GM21619 (cell line): ENCODE results near the gene IFNA2.
"Not testable (repeated sequence)": the region's sequence is repeated elsewhere in the genome, so short reads cannot be mapped to it uniquely, and the experiment has no call there.

Experiments used
- ATAC-seq: cut with Tn5 transposase; IDR thresholded peaks from one replicate; pipeline ENCODE4 v1.9.1; 2021; ENCODE audit not compliant: unreplicated experiment

IFNA2 gene

DNA sequence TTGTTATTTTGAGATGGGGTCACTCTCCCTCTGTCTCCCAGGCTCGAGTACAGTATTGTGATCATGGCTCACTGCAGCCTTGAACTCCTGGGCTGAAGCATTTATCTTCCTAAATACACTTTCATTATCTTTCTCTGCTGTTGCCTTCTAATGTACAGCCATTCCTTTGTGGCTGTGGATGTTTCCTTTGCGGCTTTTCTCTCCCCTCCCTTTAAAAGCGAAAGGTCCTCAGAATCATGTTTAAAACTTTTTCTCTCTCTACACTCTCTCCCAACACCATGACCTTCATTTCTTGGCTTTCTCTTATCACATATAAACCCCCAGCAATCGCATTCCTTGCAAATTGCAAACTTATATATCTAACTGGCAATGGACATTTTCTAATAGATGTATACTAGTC lies 1.6 kb downstream of the IFNA2 start:
- ATAC-seq, result no peak

GRCh38 chr9:21381448-21382339 lies 3.5 kb downstream of the IFNA2 start:
- ATAC-seq, result peak; percentile 97

DNA sequence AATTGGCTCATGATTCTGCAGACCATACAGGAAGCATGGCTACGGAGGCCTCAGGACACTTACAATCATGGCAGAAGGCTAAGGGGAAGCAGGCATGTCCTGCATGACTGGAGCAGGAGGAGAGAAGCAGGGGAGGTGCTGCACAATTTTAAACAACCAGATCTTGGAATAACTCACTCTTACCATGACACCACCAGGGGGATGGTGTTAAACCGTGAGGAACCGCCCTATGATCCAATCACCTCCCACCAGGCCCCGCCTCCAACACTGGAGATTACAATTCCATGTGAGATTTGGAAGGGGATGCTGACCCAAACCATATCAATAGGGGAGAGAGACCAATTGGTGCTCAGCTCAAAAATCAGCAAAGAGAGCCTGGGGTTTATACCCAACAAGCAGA lies 13.7 kb downstream of the IFNA2 start:
- not testable (repeated sequence) for ATAC-seq

DNA sequence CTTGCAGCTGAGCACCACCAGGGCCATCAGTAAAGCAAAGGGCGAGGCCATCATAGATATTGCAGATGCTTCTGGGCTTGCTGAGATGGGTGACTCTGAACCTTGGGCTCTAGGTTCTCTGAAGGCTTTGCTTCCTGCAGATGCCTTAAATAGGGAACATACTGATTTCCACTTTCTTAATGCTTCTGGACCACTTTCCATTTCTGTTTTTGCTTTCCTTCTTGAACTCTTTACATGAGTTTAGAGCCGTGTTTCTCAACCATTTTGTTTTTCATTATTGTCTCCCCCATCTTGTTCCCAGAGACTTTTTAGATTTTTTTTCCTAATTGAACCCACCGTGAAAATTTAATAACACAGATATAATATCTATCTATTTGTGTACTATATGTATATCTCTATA lies 17.2 kb downstream of the IFNA2 start, which contains the start of gene IFNA13:
Gene IFNA13, minus strand, starts transcription at position 101 of the 400 bp plus-strand sequence. Its CDS starts 47 bp downstream, at position 54.
- no peak for ATAC-seq

DNA sequence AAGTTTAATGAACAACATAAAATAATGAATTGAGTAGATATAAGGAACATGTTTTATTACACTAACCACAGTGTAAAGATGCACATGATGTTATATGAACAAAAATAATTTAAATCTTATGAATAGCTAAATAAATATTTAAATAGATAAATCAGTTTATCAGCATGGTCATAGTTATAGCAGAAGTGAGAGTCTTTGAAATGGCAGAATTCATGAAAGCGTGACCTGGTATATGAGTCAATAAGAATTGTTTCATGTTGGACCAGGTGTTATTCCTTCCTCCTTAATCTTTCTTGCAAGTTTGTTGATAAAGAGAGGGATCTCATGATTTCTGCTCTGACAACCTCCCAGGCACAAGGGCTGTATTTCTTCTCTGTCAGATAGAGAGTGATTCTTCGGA lies 18.0 kb downstream of the IFNA2 start:
- peak; percentile 80 for ATAC-seq

DNA sequence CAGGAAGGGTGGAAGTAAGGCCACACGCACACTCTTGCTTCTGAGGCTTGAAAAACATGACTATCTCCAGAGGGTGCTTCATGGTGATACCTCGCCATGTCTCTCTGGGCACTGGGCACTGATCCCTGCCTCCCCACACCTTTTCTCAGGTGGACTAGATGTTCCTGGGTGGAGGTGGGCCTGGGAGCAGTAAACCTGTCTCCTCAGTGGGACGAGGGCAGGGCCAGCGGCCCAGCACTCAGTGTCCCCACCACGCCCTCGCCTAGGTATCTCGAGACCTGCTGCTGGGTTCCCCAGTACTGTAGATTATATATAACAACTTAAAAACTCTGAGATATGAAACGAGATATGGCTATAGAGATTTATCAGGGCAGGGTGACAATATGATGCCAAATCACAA lies 22.9 kb downstream of the IFNA2 start:
- ATAC-seq, result no peak

DNA sequence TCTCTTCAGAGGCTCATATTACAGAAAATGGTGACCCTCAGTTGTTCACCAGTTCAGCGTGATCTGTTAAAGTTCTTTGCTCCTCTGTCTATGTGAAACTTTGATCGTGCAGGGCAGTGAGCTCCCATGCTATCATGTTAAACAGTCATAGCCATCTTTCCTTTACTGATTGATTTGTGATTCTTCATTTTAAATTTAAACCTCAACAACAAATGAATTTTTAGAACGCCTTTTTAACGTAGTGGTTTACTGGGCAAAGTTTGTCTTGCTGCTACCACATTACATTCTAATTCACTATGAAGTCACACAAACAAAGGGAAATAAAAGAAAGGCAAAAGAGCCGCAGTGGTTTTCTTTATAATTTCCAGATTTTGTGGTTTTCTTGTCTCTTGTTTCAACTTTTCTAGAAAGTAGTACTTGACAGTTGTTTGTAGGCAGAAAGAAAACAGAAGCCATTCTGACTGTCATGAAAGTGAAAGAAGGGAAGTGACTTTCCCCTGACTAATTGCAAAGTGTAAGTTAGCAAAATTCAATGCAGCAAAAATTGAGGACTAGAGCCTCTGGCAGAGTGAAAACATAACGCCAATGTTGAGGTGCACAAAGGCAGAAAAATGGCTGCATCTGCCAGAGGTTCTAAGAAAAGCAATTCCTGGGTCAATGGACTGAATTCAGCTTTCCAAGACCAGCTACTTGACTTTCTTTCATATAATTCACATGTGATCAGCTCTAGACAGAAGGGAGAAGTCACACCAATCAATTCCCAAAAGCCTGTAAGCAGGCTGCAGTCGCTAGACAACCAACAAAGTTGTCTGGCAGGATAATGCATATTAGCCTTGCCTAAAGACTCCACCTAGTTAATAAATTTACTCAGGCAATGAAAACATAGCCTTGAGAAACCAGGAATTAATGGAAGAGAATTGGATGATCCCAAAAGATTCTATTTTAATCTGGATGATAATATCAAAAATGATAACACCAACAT lies 27.4 kb downstream of the IFNA2 start:
- ATAC-seq, result peak; percentile 86

- no peak for ATAC-seq
Measured at GRCh38 chr9:21350787-21351186, 34.4 kb downstream of the IFNA2 start, which contains the start of gene IFNA6. TSS of gene IFNA6 (minus strand) at chr9:21350887. CDS start at chr9:21350887, 0 bp downstream.

- ATAC-seq, result no peak
Measured at GRCh38 chr9:21348430-21348970, 36.7 kb downstream of the IFNA2 start.

GRCh38 chr9:21340735-21341134 lies 44.5 kb downstream of the IFNA2 start:
- ATAC-seq, result no peak

GRCh38 chr9:21336457-21336856 lies 48.7 kb downstream of the IFNA2 start:
- no peak for ATAC-seq

DNA sequence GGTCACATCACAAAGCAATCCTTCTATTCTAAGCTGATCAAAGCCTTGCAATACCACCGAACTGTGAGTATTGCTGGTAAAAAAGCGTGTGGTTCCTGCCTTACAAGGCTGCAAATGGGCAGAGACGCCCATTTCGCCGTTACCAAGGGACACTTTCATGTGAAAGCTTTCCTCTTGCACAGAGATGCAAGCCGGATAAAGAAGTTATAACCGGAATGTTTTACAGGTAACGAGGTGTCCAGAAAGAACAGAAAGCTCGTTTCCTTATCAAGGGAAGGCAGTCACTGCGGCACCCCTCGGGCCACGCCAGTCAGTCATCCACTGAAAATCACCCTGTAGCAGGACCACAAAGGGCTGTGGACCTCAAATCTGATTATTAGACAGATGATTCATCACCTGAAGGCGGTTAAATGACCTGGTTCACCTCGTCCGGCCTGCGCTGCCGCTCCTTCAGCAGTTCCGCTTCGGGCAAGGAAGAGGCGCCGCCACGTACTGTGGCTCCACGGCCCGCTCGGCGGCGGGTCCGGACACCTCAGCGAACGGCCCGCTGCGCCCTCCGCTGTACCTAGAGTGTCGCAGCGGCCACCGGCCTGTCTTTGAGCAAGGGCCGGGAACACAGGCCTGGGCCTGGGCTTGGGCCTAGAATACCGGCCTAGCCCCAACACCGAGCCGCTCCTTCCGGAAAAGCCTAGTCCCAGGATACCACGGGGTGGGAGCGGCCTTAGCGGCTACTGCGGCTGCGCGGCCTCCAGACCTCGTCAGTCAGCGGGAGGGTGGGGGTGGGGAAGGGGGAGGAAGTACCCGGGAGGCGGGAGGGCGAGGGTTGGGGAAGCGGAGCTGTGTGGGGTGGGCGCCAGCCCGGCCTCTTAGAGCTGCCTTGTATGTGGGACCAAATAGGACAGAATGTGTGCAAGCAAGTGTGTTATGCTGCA lies 50.2 kb downstream of the IFNA2 start, which contains the start of gene KLHL9:
Gene KLHL9, minus strand, starts transcription at position 704 of the 932 bp plus-strand sequence. Its CDS starts 545 bp downstream, at position 159.
- peak; percentile 90 for ATAC-seq
